H1 (cell line): Measurements from ENCODE around the gene BAZ1B. TPM values are rescaled to one million over a fixed set of nuclear protein-coding genes. Genes with fewer than 3 reads are reported as not detected.

ENCODE experiments used
- ASH2L ChIP-seq: fragments of 200-600, 300-600 bp; sonication (generic); IDR thresholded peaks from one replicate; pipeline ENCODE4 v1.7.1; 2017; ENCODE audit warnings: low read length
- CHD2 ChIP-seq: IDR thresholded peaks from 2 replicates; pipeline ENCODE4 v1.6.1; 2012; ENCODE audit warnings: low read length, improper control_type of control experiment
- HDAC2 ChIP-seq, 2 experiments: fragments of 300-600 bp in 1 of 2; sonication (generic) in 1 of 2; IDR thresholded peaks; 2 replicates each; pipeline ENCODE4 v1.6.1; 2011 to 2012; ENCODE audit warnings: low read depth in 2 of 2, low read length in 2 of 2, mild to moderate bottlenecking in 2 of 2, moderate library complexity in 2 of 2, borderline replicate concordance in 1 of 2, inconsistent platforms in 1 of 2
- PHF8 ChIP-seq: fragments of 200-600 bp; sonication (generic); conservative IDR thresholded peaks from 2 replicates; pipeline ENCODE4 v1.7.1; 2012; ENCODE audit warnings: low read depth, mild to moderate bottlenecking, inconsistent platforms, low read length, moderate library complexity
- SIN3A ChIP-seq, 2 experiments: IDR thresholded peaks in 1 of 2; conservative IDR thresholded peaks in 1 of 2; 2 replicates each; pipeline ENCODE4 v1.6.1; 2011 to 2012; ENCODE audit warnings: low read length in 2 of 2, improper control_type of control experiment in 1 of 2, low read depth in 1 of 2, mild to moderate bottlenecking in 1 of 2
- SP1 ChIP-seq: IDR thresholded peaks from 2 replicates; pipeline ENCODE4 v1.6.1; 2011; ENCODE audit warnings: low read depth, low read length
- TBP ChIP-seq: IDR thresholded peaks from 2 replicates; pipeline ENCODE4 v1.6.1; 2011; ENCODE audit warnings: low read depth, low read length, improper control_type of control experiment
- TEAD4 ChIP-seq: IDR thresholded peaks from 2 replicates; pipeline ENCODE4 v1.6.1; 2012; ENCODE audit warnings: low read depth, low read length, inconsistent platforms, mixed read lengths
- polyA plus RNA-seq, 7 experiments: library from polyadenylated mRNA; depleted of rRNA in 3 of 7; stranded (reverse) in 5 of 7; unstranded in 2 of 7; fragments of >200 nt in 5 of 7; fragments of 200-250 nt in 2 of 7; gene quantifications; 1 replicate in 5 of 7; 2 replicates in 1 of 7; 4 replicates in 1 of 7; pipeline versions ENCODE4 v1.2.1 to v1.2.3, GENCODE V29; 2011 to 2013; ENCODE audit warnings: missing spikeins in 2 of 7, mixed read lengths in 2 of 7
- total RNA-seq: library from RNA; stranded (reverse); fragmentation: NEBNext Ultra II Directional; extraction: Animal tissue kit (Norgen Biotek cat#: 25700); gene quantifications from 2 replicates; pipeline ENCODE4 v1.2.1, GENCODE V29; 2021
- TF ChIP-seq, protein P1 (sequence below): fragments of 300-600 bp; sonication (generic); IDR thresholded peaks from 2 replicates; pipeline ENCODE4 v1.7.1; 2012; ENCODE audit warnings: low read length, moderate library complexity, mild to moderate bottlenecking, inconsistent platforms; ENCODE audit not compliant: insufficient replicate concordance

BAZ1B gene
- total and polyA plus RNA-seq, 2 of the 8 experiments (the other 6 are each of a cell fraction or from before 2014, with no cell fraction given), result 21.0 to 86.8 TPM

DNA sequence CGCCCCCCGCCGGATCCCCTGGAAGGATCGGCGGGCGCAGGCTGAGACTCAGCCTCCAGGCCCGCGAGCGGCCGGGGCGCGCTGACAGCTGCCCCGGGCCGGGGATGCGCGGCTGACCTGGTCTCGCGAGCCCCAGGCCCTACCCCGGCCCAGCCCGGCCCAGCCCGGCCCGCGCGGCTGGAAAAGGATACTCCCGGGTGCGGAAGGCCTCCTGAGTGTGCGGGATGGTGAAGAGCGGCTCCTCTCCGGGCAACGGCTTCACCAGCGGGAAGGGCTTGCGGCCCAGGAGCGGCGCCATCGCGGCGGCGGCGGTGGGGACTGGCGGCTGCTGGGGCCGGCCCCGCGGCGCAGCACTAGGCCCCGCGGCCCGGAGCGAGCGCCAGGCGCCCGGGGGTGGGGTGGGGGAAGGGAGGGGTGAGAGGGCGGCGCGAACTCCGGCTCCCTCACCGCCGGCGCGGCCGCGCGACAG lies 423 bp downstream of the BAZ1B start (continued):
- TF ChIP-seq, protein P1, sequence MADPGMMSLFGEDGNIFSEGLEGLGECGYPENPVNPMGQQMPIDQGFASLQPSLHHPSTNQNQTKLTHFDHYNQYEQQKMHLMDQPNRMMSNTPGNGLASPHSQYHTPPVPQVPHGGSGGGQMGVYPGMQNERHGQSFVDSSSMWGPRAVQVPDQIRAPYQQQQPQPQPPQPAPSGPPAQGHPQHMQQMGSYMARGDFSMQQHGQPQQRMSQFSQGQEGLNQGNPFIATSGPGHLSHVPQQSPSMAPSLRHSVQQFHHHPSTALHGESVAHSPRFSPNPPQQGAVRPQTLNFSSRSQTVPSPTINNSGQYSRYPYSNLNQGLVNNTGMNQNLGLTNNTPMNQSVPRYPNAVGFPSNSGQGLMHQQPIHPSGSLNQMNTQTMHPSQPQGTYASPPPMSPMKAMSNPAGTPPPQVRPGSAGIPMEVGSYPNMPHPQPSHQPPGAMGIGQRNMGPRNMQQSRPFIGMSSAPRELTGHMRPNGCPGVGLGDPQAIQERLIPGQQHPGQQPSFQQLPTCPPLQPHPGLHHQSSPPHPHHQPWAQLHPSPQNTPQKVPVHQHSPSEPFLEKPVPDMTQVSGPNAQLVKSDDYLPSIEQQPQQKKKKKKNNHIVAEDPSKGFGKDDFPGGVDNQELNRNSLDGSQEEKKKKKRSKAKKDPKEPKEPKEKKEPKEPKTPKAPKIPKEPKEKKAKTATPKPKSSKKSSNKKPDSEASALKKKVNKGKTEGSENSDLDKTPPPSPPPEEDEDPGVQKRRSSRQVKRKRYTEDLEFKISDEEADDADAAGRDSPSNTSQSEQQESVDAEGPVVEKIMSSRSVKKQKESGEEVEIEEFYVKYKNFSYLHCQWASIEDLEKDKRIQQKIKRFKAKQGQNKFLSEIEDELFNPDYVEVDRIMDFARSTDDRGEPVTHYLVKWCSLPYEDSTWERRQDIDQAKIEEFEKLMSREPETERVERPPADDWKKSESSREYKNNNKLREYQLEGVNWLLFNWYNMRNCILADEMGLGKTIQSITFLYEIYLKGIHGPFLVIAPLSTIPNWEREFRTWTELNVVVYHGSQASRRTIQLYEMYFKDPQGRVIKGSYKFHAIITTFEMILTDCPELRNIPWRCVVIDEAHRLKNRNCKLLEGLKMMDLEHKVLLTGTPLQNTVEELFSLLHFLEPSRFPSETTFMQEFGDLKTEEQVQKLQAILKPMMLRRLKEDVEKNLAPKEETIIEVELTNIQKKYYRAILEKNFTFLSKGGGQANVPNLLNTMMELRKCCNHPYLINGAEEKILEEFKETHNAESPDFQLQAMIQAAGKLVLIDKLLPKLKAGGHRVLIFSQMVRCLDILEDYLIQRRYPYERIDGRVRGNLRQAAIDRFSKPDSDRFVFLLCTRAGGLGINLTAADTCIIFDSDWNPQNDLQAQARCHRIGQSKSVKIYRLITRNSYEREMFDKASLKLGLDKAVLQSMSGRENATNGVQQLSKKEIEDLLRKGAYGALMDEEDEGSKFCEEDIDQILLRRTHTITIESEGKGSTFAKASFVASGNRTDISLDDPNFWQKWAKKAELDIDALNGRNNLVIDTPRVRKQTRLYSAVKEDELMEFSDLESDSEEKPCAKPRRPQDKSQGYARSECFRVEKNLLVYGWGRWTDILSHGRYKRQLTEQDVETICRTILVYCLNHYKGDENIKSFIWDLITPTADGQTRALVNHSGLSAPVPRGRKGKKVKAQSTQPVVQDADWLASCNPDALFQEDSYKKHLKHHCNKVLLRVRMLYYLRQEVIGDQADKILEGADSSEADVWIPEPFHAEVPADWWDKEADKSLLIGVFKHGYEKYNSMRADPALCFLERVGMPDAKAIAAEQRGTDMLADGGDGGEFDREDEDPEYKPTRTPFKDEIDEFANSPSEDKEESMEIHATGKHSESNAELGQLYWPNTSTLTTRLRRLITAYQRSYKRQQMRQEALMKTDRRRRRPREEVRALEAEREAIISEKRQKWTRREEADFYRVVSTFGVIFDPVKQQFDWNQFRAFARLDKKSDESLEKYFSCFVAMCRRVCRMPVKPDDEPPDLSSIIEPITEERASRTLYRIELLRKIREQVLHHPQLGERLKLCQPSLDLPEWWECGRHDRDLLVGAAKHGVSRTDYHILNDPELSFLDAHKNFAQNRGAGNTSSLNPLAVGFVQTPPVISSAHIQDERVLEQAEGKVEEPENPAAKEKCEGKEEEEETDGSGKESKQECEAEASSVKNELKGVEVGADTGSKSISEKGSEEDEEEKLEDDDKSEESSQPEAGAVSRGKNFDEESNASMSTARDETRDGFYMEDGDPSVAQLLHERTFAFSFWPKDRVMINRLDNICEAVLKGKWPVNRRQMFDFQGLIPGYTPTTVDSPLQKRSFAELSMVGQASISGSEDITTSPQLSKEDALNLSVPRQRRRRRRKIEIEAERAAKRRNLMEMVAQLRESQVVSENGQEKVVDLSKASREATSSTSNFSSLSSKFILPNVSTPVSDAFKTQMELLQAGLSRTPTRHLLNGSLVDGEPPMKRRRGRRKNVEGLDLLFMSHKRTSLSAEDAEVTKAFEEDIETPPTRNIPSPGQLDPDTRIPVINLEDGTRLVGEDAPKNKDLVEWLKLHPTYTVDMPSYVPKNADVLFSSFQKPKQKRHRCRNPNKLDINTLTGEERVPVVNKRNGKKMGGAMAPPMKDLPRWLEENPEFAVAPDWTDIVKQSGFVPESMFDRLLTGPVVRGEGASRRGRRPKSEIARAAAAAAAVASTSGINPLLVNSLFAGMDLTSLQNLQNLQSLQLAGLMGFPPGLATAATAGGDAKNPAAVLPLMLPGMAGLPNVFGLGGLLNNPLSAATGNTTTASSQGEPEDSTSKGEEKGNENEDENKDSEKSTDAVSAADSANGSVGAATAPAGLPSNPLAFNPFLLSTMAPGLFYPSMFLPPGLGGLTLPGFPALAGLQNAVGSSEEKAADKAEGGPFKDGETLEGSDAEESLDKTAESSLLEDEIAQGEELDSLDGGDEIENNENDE, result no peak
- peak; percentile 66 for TF ChIP-seq PHF8
- TF ChIP-seq SIN3A (conservative IDR thresholded peaks at IDR 0.05 in 1 of 2, IDR thresholded peaks at IDR 0.05 in 1 of 2; ENCODE audit: low read depth in 1 of 2, low read length in 2 of 2), result no peak
- no peak for TF ChIP-seq TBP
- TF ChIP-seq TEAD4, result no peak
- no peak for TF ChIP-seq SP1
- no peak for TF ChIP-seq HDAC2 (IDR thresholded peaks at IDR 0.05; ENCODE audit: borderline replicate concordance in 1 of 2, low read depth in 2 of 2, low read length in 2 of 2)
- peak; percentile 3 for TF ChIP-seq ASH2L
- 0 out of 2 replicates have a peak, but pooled peaks have one; percentile 27 for TF ChIP-seq CHD2
